ENCODE results near the gene PTPRN2. TPM values are rescaled to one million over a fixed set of nuclear protein-coding genes. Genes with fewer than 3 reads are reported as not detected.

The PTPRN2 gene
- total and polyA plus RNA-seq, 9 of the 15 experiments (the other 6 are each of a cell fraction or from before 2014, with no cell fraction given), result not detected

DNA sequence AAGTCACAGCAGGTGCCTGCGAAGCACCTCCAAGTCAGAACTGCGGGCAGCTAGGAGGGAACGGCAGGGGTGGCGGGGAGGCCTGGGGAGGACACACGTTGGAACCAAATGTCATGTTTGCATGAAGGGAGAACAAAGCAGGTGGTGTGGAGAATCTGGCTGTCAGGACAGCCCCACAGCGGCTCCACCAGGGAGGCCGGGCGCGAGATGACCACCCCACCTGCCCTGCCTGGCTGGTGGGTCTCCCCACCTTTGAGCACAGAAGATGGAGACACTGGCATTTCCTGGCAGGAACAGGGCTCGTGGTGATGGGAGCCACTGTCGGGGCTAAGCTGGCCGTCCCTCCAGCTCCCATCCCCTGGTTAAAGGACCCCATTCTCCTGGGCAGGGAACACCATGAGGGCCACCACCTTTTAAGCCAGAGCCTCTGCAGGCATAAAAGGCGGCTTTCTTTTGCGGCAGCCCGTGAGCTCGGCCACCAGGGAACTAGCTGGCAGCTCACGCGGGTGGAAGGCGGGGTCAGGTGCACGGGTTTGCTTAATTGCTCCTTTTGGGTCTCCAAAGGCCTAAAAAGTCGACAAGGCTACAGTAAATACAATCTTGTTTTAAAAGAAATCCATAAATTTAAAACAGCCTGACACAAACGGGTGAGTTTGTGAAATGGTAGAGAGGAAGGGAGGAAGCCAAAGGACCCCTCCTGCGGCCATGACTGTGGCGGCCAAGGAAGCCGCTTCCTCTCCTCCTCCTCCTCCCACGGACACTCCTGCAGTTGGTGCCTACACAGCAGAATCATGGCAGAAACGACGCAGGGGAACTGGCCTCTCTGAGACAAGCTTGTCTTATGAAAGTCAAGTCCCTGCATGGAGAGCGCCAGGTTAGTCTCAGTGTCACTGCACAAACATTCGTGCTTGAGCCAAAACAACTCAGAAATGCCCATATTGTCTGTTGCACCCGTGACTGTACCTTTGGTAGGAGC is 1037.0 kb downstream of the PTPRN2 start:
- in situ Hi-C loops (cut with MboI) (no loop called here), intact Hi-C loops (cut with micrococcal nuclease) (no loop called here)
- TF ChIP-seq ZFX (CRISPR knock-in tag; IDR thresholded peaks at IDR 0.05), result no peak
- 0 out of 2 replicates have a peak, but pooled peaks have one; percentile 18 for TF ChIP-seq EZH2 (IDR thresholded peaks at IDR 0.05; ENCODE audit: borderline replicate concordance, low read depth, low read length)
- no peak for TF ChIP-seq GABPB1 (CRISPR knock-in tag; IDR thresholded peaks at IDR 0.05)
- ATAC-seq (no peak), FAIRE-seq (no peak), DNase-seq (ENCODE audit: extremely low read depth in 1 of 4, low spot score in 3 of 4) (no peak)
- Histone ChIP-seq H3K36me3 (ENCODE audit: control insufficient read depth, insufficient read depth, low read length) (no peaks in the 10 kb centered on the region), H3K9me3 (replicated peaks; ENCODE audit: control insufficient read depth, insufficient read depth, low read depth, low read length) (no peaks in the 10 kb centered on the region), H3K4me3 (no peak overlapping the region), H3K27me3 (ENCODE audit: control insufficient read depth in 2 of 2, insufficient read depth in 2 of 2, low read length in 2 of 2) (peaks cover 48 to 75% of the 10 kb centered on the region in 2 experiments), H3K27ac (ENCODE audit: extremely low read depth, low read depth, low read length) (no peak overlapping the region), H3K79me2 (ENCODE audit: control insufficient read depth, insufficient read depth, low read length) (no peaks in the 10 kb centered on the region), H3K9me1 (ENCODE audit: control insufficient read depth, insufficient read depth, low read length) (no peaks in the 10 kb centered on the region), H2AFZ (ENCODE audit: low read depth, low read length) (no peak overlapping the region), H3K4me1 (replicated peaks in 1 of 2; ENCODE audit: control insufficient read depth in 2 of 2, insufficient read depth in 2 of 2, low read length in 2 of 2) (peaks cover 0 to 13% of the 10 kb centered on the region in 2 experiments; a peak in 1 of 5 replicates), H4K20me1 (replicated peaks; ENCODE audit: control insufficient read depth, insufficient read depth, low read length) (peaks cover 4% of the 10 kb centered on the region; the same call in 1 of the 2 replicates), H3K9ac (ENCODE audit: insufficient read depth in 1 of 2, low read depth in 2 of 2, low read length in 2 of 2) (no peak overlapping the region), H3K4me2 (ENCODE audit: insufficient read depth, low read length) (no peak overlapping the region)
- no TSS peak for BruUV-seq (replicated peaks)
- ChIA-PET POLR2A (interaction anchor here (0.6 to 1.2 kb wide), 5 partner anchors 9 to 1204 kb away, joined by 3 to 4 read pairs (median 3); no protein-coding TSS in a partner anchor), CTCF (ENCODE audit: low intra/inter-chr PET ratio) (no interaction called here)
- WGBS (ENCODE audit: insufficient coverage, low coverage, missing lambda C conversion rate), result 1% methylated on average over 31 of the region's 31 CpGs
